ENCODE measurements around the gene BCDIN3D. TPM values are rescaled to one million over a fixed set of nuclear protein-coding genes. Genes with fewer than 3 reads are reported as not detected.

Gene BCDIN3D
- polyA plus RNA-seq, 1 donor (not counting 4 experiments of a cell fraction or from before 2014, with no cell fraction given): 3.7 TPM

DNA sequence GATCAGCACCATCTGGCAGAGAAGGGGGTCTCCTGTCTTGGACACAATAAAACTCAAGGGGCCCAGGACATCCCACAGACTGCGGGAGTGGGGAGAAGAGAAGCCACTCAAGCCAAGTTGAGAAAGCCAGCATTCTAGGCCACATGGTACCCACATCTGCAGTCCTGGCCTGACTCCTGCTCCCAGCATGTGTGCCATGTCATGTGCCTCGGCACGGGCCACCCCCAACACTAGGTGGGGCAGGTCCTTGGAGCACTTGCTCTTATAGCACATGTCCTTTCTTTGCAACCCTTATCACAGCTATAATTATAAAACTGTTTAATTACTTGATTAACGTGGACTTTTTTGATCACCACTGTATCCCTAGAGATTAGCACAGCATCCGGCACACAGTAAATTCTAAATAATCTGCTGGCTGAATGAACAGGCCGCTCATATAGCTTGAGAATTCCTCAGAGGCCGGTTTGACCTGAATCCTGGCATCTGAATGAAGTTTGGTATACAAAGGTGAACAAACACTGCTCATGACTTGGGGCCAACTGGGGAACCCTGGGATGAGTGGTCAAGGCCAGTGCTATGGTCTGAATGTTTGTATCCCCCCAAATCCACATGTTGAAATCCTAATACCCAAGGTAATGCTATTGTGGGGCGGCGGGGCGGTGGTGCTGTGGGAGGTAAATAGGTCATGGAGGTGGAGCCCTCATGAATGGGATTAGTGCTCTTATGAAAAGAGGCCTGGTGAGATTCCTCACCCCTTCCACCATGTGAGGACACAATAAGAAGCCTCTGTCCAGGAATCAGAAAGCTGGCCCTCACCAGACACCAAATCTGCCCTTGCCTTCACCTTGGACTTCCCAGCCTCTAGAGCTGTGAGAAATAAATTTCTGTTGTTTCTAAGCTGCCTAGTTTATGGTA, 21.3 kb downstream of the BCDIN3D start:
- H3K27ac ChIP-seq (ENCODE audit: control insufficient read depth, insufficient read depth, low read length): no peak overlapping the region
- peaks cover 20% of the 10 kb centered on the region for H3K4me1 ChIP-seq (ENCODE audit: control insufficient read depth, extremely low read depth, insufficient read depth, low read length)
- peaks cover 51% of the 10 kb centered on the region for H3K79me2 ChIP-seq (ENCODE audit: control insufficient read depth, insufficient read depth, low read length)
- H3K9me3 ChIP-seq (ENCODE audit: control insufficient read depth, low read depth, low read length): no peaks in the 10 kb centered on the region
- peaks cover 14% of the 10 kb centered on the region for H4K20me1 ChIP-seq (ENCODE audit: control insufficient read depth, extremely low read depth, insufficient read depth, low read length)
- no peak for TF ChIP-seq EZH2 (IDR thresholded peaks at IDR 0.05; ENCODE audit: low read length)
- TF ChIP-seq CTCF (optimal IDR thresholded peaks at IDR 0.05 in 1 of 3, IDR thresholded peaks at IDR 0.05 in 1 of 3, conservative IDR thresholded peaks at IDR 0.05 in 1 of 3; ENCODE audit: extremely low read depth in 1 of 3, insufficient read depth in 2 of 3, low read length in 3 of 3): no peak
- peaks cover 3 to 6% of the 10 kb centered on the region in 2 experiments for H3K36me3 ChIP-seq (ENCODE audit: control insufficient read depth in 2 of 2, extremely low read depth in 1 of 2, insufficient read depth in 2 of 2, low read length in 2 of 2)
- no peak overlapping the region for H2AFZ ChIP-seq (ENCODE audit: control insufficient read depth, low read length)
- H3K27me3 ChIP-seq (ENCODE audit: control insufficient read depth, extremely low read depth, insufficient read depth, low read length): no peaks in the 10 kb centered on the region
- FAIRE-seq (no peak), DNase-seq (ENCODE audit: low read depth, low spot score) (no peak)
- H3K9ac ChIP-seq (ENCODE audit: control insufficient read depth, extremely low read depth, insufficient read depth, low read length): no peak overlapping the region
- H3K9me1 ChIP-seq (ENCODE audit: control insufficient read depth, extremely low read depth, insufficient read depth, low read length): peaks cover 8% of the 10 kb centered on the region
- no peak overlapping the region for H3K4me2 ChIP-seq (ENCODE audit: control insufficient read depth, extremely low read depth, insufficient read depth, low read depth, low read length)
- dilution Hi-C loops (cut with MboI; ENCODE audit: extremely low pct_ligation_motif_present, low sequenced_read_pairs): no loop called here
- no peak overlapping the region for H3K4me3 ChIP-seq (ENCODE audit: control insufficient read depth in 2 of 3, extremely low read depth in 1 of 3, insufficient read depth in 2 of 3, low read depth in 1 of 3, low read length in 3 of 3)

DNA sequence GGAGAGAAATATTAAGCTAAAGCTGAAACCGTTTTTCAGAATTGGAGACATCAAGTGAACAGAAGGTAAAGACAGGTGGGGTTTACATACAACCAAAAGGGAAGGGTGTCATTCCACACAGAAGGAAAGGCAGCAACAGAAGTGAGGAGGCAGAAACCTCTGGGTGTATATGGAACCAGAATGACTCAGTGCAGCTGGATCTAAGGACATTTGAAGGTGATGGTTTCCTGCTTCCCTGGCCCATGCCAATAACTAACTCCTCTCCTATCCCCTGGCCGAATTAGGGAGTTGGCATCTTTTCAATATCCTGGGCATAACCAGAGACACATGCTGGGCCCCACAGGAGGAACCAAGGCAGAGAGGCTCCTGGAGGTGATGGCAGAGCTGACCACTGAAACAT, 23.1 kb downstream of the BCDIN3D start:
- H3K9ac ChIP-seq (ENCODE audit: control insufficient read depth, extremely low read depth, insufficient read depth, low read length): no peak overlapping the region
- H2AFZ ChIP-seq (ENCODE audit: control insufficient read depth, low read length): no peak overlapping the region
- H3K36me3 ChIP-seq (ENCODE audit: control insufficient read depth in 2 of 2, extremely low read depth in 1 of 2, insufficient read depth in 2 of 2, low read length in 2 of 2): peaks cover 6% of the 10 kb centered on the region in 2 experiments
- H3K4me3 ChIP-seq (ENCODE audit: control insufficient read depth in 2 of 3, extremely low read depth in 1 of 3, insufficient read depth in 2 of 3, low read depth in 1 of 3, low read length in 3 of 3): no peak overlapping the region
- H3K4me2 ChIP-seq (ENCODE audit: control insufficient read depth, extremely low read depth, insufficient read depth, low read depth, low read length): no peak overlapping the region
- H3K4me1 ChIP-seq (ENCODE audit: control insufficient read depth, extremely low read depth, insufficient read depth, low read length): peaks cover 3% of the 10 kb centered on the region
- no peak for FAIRE-seq
- dilution Hi-C loops (cut with MboI; ENCODE audit: extremely low pct_ligation_motif_present, low sequenced_read_pairs): no loop called here
- DNase-seq (ENCODE audit: low read depth, low spot score): no peak
- H3K27me3 ChIP-seq (ENCODE audit: control insufficient read depth, extremely low read depth, insufficient read depth, low read length): no peaks in the 10 kb centered on the region
- peaks cover 14% of the 10 kb centered on the region for H4K20me1 ChIP-seq (ENCODE audit: control insufficient read depth, extremely low read depth, insufficient read depth, low read length)
- peaks cover 52% of the 10 kb centered on the region for H3K79me2 ChIP-seq (ENCODE audit: control insufficient read depth, insufficient read depth, low read length)
- peaks cover 3% of the 10 kb centered on the region for H3K9me1 ChIP-seq (ENCODE audit: control insufficient read depth, extremely low read depth, insufficient read depth, low read length)
- TF ChIP-seq EZH2 (IDR thresholded peaks at IDR 0.05; ENCODE audit: low read length) (no peak), CTCF (optimal IDR thresholded peaks at IDR 0.05 in 1 of 3, IDR thresholded peaks at IDR 0.05 in 1 of 3, conservative IDR thresholded peaks at IDR 0.05 in 1 of 3; ENCODE audit: extremely low read depth in 1 of 3, insufficient read depth in 2 of 3, low read length in 3 of 3) (no peak)
- no peaks in the 10 kb centered on the region for H3K9me3 ChIP-seq (ENCODE audit: control insufficient read depth, low read depth, low read length)
- H3K27ac ChIP-seq (ENCODE audit: control insufficient read depth, insufficient read depth, low read length): no peak overlapping the region

All from keratinocyte (primary cell).